Liver (tissue), 3 donors: ENCODE results near the gene CELA3B.
"Not testable (repeated sequence)": the region's sequence is repeated elsewhere in the genome, so short reads cannot be mapped to it uniquely, and the experiment has no call there.

Experiments used
- EGR1 ChIP-seq, 2 donors: IDR thresholded peaks; 2 replicates each; pipeline ENCODE4 v1.6.1; 2016 to 2018; ENCODE audit warnings: antibody characterized with exemption in 2 of 2, low read depth in 2 of 2
- GABPA ChIP-seq, 2 donors: IDR thresholded peaks in 1 of 2; conservative IDR thresholded peaks in 1 of 2; 2 replicates each; pipeline ENCODE4 v1.6.1; 2016; ENCODE audit warnings: antibody characterized with exemption in 2 of 2, mild to moderate bottlenecking in 1 of 2, moderate library complexity in 1 of 2
- HNF4G ChIP-seq: IDR thresholded peaks from 2 replicates; pipeline ENCODE4 v1.6.1; 2016; ENCODE audit warnings: antibody characterized with exemption
- JUND ChIP-seq, 2 donors: IDR thresholded peaks; 2 replicates each; pipeline ENCODE4 v1.6.1; 2016; ENCODE audit warnings: antibody characterized with exemption in 2 of 2
- NR2F2 ChIP-seq: IDR thresholded peaks from 2 replicates; pipeline ENCODE4 v1.6.1; 2016; ENCODE audit warnings: antibody characterized with exemption
- RAD21 ChIP-seq, 2 donors: IDR thresholded peaks; 2 replicates each; pipeline ENCODE4 v1.6.1; 2016; ENCODE audit warnings: antibody characterized with exemption in 2 of 2, mild to moderate bottlenecking in 2 of 2
- RXRA ChIP-seq, 2 donors: IDR thresholded peaks; 2 replicates each; pipeline ENCODE4 v1.6.1; 2017 to 2018; ENCODE audit warnings: antibody characterized with exemption in 2 of 2, mild to moderate bottlenecking in 1 of 2
- YY1 ChIP-seq: IDR thresholded peaks from 2 replicates; pipeline ENCODE4 v1.6.1; 2016; ENCODE audit warnings: antibody characterized with exemption, mild to moderate bottlenecking
- TF ChIP-seq, protein P1 (sequence below): fragments of 150-350 bp; IDR thresholded peaks from 2 replicates; pipeline ENCODE4 v1.5.1; 2017; ENCODE audit warnings: improper control_type of control experiment, low read depth, low read length; ENCODE audit not compliant: missing input control
- TF ChIP-seq, protein P2 (sequence below): IDR thresholded peaks from 2 replicates; pipeline ENCODE4 v1.6.1; 2016; ENCODE audit warnings: antibody characterized with exemption
- TF ChIP-seq, protein P3 (sequence below): IDR thresholded peaks from 2 replicates; pipeline ENCODE4 v1.6.1; 2016; ENCODE audit warnings: antibody characterized with exemption, mild to moderate bottlenecking
- donor health status: healthy.
- donor health status: healthy.

DNA sequence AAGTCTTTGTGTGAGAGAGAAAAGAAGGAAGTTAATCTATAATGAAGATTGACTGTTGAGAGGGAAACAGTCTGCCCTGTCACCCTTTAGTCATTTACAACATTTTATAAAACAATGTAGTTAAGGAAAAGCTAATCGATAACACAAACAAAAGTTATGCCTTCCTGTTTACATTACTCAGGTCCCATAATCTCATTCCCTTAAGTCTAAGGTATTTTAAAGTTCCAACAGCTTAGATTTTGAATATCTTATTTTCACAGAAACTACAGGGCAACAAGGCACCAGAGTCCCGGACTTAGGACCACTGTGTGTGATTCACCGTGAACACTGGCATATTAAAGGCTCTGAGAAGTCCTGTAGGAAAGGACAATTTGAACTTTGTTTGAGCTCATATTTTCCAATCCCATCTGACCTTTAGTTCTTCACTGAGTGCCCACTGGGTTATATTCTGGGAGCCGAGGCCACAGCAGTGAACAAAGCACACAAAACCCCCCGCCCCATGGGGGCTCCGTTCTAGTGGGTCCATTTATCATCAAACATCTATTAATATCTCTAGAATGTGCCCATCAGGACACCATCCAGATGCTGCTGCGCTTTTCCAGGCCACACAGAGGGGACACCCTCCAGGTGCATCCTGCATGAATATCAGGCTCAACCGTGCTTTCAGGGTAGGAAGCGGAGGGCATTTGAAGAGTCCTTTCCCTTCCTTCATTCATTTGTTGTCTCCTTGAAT lies 21.2 kb downstream of the CELA3B start:
- TF ChIP-seq, protein P1, sequence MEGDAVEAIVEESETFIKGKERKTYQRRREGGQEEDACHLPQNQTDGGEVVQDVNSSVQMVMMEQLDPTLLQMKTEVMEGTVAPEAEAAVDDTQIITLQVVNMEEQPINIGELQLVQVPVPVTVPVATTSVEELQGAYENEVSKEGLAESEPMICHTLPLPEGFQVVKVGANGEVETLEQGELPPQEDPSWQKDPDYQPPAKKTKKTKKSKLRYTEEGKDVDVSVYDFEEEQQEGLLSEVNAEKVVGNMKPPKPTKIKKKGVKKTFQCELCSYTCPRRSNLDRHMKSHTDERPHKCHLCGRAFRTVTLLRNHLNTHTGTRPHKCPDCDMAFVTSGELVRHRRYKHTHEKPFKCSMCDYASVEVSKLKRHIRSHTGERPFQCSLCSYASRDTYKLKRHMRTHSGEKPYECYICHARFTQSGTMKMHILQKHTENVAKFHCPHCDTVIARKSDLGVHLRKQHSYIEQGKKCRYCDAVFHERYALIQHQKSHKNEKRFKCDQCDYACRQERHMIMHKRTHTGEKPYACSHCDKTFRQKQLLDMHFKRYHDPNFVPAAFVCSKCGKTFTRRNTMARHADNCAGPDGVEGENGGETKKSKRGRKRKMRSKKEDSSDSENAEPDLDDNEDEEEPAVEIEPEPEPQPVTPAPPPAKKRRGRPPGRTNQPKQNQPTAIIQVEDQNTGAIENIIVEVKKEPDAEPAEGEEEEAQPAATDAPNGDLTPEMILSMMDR, result not testable (repeated sequence)
- not testable (repeated sequence) for TF ChIP-seq YY1; EGR1 (IDR thresholded peaks at IDR 0.05; ENCODE audit: low read depth in 2 of 2); HNF4G; NR2F2; RXRA (IDR thresholded peaks at IDR 0.05); JUND (IDR thresholded peaks at IDR 0.05); RAD21 (IDR thresholded peaks at IDR 0.05); GABPA (IDR thresholded peaks at IDR 0.05 in 1 of 2, conservative IDR thresholded peaks at IDR 0.05 in 1 of 2)
- TF ChIP-seq, protein P2, sequence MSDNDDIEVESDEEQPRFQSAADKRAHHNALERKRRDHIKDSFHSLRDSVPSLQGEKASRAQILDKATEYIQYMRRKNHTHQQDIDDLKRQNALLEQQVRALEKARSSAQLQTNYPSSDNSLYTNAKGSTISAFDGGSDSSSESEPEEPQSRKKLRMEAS, result not testable (repeated sequence)
- TF ChIP-seq, protein P3, sequence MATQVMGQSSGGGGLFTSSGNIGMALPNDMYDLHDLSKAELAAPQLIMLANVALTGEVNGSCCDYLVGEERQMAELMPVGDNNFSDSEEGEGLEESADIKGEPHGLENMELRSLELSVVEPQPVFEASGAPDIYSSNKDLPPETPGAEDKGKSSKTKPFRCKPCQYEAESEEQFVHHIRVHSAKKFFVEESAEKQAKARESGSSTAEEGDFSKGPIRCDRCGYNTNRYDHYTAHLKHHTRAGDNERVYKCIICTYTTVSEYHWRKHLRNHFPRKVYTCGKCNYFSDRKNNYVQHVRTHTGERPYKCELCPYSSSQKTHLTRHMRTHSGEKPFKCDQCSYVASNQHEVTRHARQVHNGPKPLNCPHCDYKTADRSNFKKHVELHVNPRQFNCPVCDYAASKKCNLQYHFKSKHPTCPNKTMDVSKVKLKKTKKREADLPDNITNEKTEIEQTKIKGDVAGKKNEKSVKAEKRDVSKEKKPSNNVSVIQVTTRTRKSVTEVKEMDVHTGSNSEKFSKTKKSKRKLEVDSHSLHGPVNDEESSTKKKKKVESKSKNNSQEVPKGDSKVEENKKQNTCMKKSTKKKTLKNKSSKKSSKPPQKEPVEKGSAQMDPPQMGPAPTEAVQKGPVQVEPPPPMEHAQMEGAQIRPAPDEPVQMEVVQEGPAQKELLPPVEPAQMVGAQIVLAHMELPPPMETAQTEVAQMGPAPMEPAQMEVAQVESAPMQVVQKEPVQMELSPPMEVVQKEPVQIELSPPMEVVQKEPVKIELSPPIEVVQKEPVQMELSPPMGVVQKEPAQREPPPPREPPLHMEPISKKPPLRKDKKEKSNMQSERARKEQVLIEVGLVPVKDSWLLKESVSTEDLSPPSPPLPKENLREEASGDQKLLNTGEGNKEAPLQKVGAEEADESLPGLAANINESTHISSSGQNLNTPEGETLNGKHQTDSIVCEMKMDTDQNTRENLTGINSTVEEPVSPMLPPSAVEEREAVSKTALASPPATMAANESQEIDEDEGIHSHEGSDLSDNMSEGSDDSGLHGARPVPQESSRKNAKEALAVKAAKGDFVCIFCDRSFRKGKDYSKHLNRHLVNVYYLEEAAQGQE, result not testable (repeated sequence)
